ENCODE measurements around the gene SH2D7. TPM values are rescaled to one million over a fixed set of nuclear protein-coding genes. Genes with fewer than 3 reads are reported as not detected.

The SH2D7 gene
- total RNA-seq, 1 donor from 2014 or later, result not detected

GRCh38 chr15:78060232-78060631 is 32.1 kb upstream of the SH2D7 start:
- DNase-seq (ENCODE audit: low read depth, low spot score), result no peak

- DNase-seq (ENCODE audit: low read depth, low spot score), result no peak
Observed at GRCh38 chr15:78061963-78062427, 30.4 kb upstream of the SH2D7 start.

GRCh38 chr15:78063217-78063616 is 29.1 kb upstream of the SH2D7 start:
- DNase-seq (ENCODE audit: low read depth, low spot score), result no peak

GRCh38 chr15:78063970-78064385 is 28.4 kb upstream of the SH2D7 start:
- no peak for DNase-seq (ENCODE audit: low read depth, low spot score)

- no peak for DNase-seq (ENCODE audit: low read depth, low spot score)
Observed at GRCh38 chr15:78064544-78064943, 27.8 kb upstream of the SH2D7 start.

- no peak for DNase-seq (ENCODE audit: low read depth, low spot score)
Observed at GRCh38 chr15:78065284-78065872, 27.0 kb upstream of the SH2D7 start.

GRCh38 chr15:78065973-78066946 is 26.1 kb upstream of the SH2D7 start:
- DNase-seq (ENCODE audit: low read depth, low spot score), result no peak

GRCh38 chr15:78067328-78068228 is 24.8 kb upstream of the SH2D7 start:
- no peak for DNase-seq (ENCODE audit: low read depth, low spot score)

GRCh38 chr15:78069052-78069414 is 23.3 kb upstream of the SH2D7 start:
- peak; percentile 39 for DNase-seq (ENCODE audit: low read depth, low spot score)

- DNase-seq (ENCODE audit: low read depth, low spot score), result no peak
Observed at GRCh38 chr15:78069462-78070029, 22.8 kb upstream of the SH2D7 start.

GRCh38 chr15:78070049-78070700 is 22.2 kb upstream of the SH2D7 start:
- DNase-seq (ENCODE audit: low read depth, low spot score), result no peak

- no peak for DNase-seq (ENCODE audit: low read depth, low spot score)
Observed at GRCh38 chr15:78071383-78071782, 21.0 kb upstream of the SH2D7 start.

GRCh38 chr15:78072080-78072892 is 20.1 kb upstream of the SH2D7 start:
- DNase-seq (ENCODE audit: low read depth, low spot score), result no peak

GRCh38 chr15:78073046-78073787 is 19.1 kb upstream of the SH2D7 start:
- DNase-seq (ENCODE audit: low read depth, low spot score), result no peak

GRCh38 chr15:78075490-78076230 is 16.7 kb upstream of the SH2D7 start:
- DNase-seq (ENCODE audit: low read depth, low spot score), result peak; percentile 70

GRCh38 chr15:78076231-78077052 is 15.9 kb upstream of the SH2D7 start:
- no peak for DNase-seq (ENCODE audit: low read depth, low spot score)

GRCh38 chr15:78077053-78077870 is 15.1 kb upstream of the SH2D7 start, which contains the start of gene TBC1D2B:
TBC1D2B (minus strand) TSS chr15:78077711; CDS start chr15:78077652, 59 bp downstream.
- no peak for DNase-seq (ENCODE audit: low read depth, low spot score)
